ENCODE measurements around the gene AURKB. TPM values are rescaled to one million over a fixed set of nuclear protein-coding genes. Genes with fewer than 3 reads are reported as not detected.
"Not testable (repeated sequence)": the region's sequence is repeated elsewhere in the genome, so short reads cannot be mapped to it uniquely, and the experiment has no call there.

AURKB gene
- total RNA-seq, 1 donor from 2014 or later: not detected

GRCh38 chr17:8254881-8255280, 44.5 kb upstream of the AURKB start:
- Histone ChIP-seq H3K4me1 (peaks cover 4% of the 10 kb centered on the region), H3K27me3 (no peaks in the 10 kb centered on the region), H3K27ac (no peak overlapping the region), H3K4me3 (no peak overlapping the region), H3K9me3 (no peaks in the 10 kb centered on the region), H3K36me3 (peaks cover 0 to 35% of the 10 kb centered on the region in 2 donors)
- intact Hi-C loops (cut with DNase I): no loop called here
- no peak for DNase-seq (ENCODE audit: extremely low spot score in 2 of 2)
- TF ChIP-seq POLR2AphosphoS5 (IDR thresholded peaks at IDR 0.05; ENCODE audit: insufficient read depth in 1 of 2, low read depth in 1 of 2) (no peak), POLR2A (IDR thresholded peaks at IDR 0.05) (no peak)
- TF ChIP-seq, protein P1, sequence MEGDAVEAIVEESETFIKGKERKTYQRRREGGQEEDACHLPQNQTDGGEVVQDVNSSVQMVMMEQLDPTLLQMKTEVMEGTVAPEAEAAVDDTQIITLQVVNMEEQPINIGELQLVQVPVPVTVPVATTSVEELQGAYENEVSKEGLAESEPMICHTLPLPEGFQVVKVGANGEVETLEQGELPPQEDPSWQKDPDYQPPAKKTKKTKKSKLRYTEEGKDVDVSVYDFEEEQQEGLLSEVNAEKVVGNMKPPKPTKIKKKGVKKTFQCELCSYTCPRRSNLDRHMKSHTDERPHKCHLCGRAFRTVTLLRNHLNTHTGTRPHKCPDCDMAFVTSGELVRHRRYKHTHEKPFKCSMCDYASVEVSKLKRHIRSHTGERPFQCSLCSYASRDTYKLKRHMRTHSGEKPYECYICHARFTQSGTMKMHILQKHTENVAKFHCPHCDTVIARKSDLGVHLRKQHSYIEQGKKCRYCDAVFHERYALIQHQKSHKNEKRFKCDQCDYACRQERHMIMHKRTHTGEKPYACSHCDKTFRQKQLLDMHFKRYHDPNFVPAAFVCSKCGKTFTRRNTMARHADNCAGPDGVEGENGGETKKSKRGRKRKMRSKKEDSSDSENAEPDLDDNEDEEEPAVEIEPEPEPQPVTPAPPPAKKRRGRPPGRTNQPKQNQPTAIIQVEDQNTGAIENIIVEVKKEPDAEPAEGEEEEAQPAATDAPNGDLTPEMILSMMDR (IDR thresholded peaks at IDR 0.05): no peak

DNA sequence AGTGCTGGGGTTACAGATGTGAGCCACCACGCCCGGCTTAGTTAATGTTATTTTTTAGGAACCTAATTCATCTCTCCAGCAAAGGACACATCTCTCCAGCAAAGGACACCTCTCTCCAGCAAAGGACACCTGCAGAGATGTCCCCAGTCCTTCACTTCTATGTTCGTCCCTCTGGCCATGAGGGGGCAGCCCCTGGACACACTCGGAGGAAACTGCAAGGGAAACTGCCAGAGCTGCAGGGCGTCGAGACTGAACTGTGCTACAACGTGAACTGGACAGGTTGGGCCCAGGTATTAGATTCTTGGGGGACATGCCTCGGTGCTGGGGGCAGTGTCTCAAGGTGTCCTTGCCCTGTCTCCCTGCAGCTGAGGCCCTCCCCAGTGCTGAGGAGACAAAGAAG, 43.4 kb upstream of the AURKB start:
- TF ChIP-seq POLR2AphosphoS5 (IDR thresholded peaks at IDR 0.05; ENCODE audit: insufficient read depth in 1 of 2, low read depth in 1 of 2) (no peak), POLR2A (IDR thresholded peaks at IDR 0.05) (no peak)
- TF ChIP-seq, protein P1 (IDR thresholded peaks at IDR 0.05): no peak
- Histone ChIP-seq H3K4me1 (peaks cover 10% of the 10 kb centered on the region), H3K27ac (no peak overlapping the region), H3K9me3 (no peaks in the 10 kb centered on the region), H3K36me3 (peaks cover 0 to 29% of the 10 kb centered on the region in 2 donors), H3K4me3 (no peak overlapping the region), H3K27me3 (no peaks in the 10 kb centered on the region)
- no peak for DNase-seq (ENCODE audit: extremely low spot score in 2 of 2)
- intact Hi-C loops (cut with DNase I): no loop called here

DNA sequence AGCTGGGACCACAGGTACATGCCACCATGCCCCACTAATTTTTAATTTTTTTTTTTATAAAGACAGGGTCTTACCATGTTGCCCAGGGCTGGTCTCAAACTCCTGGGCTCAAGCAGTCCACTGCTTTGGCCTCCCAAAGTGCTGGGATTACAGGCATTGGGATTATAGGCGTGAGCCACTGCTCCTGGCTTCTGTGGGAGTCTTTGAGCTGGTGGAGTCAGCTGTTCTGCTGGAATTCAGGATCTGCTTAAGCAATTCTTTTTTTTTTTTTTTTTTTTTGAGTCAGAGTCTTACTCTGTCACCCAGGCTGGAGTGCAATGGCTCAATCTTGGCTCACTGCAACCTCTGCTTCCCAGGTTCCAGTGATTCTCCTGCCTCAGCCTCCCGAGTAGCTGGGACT, 41.0 kb upstream of the AURKB start:
- DNase-seq (ENCODE audit: extremely low spot score in 2 of 2); H3K27me3 ChIP-seq; H3K4me3 ChIP-seq; H3K9me3 ChIP-seq; intact Hi-C loops (cut with DNase I); H3K27ac ChIP-seq: not testable (repeated sequence)
- peaks cover 0 to 16% of the 10 kb centered on the region in 2 donors for H3K36me3 ChIP-seq
- peaks cover 10% of the 10 kb centered on the region for H3K4me1 ChIP-seq

- no peaks in the 10 kb centered on the region for H3K9me3 ChIP-seq
- intact Hi-C loops (cut with DNase I): loop anchor here (2.0 to 5.0 kb wide), 2 partner anchors 47 to 63 kb away; partner anchors contain the start of gene SLC25A35
- TF ChIP-seq POLR2AphosphoS5 (IDR thresholded peaks at IDR 0.05; ENCODE audit: insufficient read depth in 1 of 2, low read depth in 1 of 2) (no peak), POLR2A (IDR thresholded peaks at IDR 0.05) (no peak)
- TF ChIP-seq, protein P1 (IDR thresholded peaks at IDR 0.05): no peak
- peak overlapping the region; percentile 85 to 89 for H3K4me3 ChIP-seq
- no peaks in the 10 kb centered on the region for H3K27me3 ChIP-seq
- no peak for DNase-seq (ENCODE audit: extremely low spot score in 2 of 2)
- peaks cover 10% of the 10 kb centered on the region for H3K4me1 ChIP-seq
- peaks cover 0 to 2% of the 10 kb centered on the region in 2 donors for H3K36me3 ChIP-seq
- H3K27ac ChIP-seq: peak overlapping the region; percentile 98
Measured at GRCh38 chr17:8249621-8250500, 39.5 kb upstream of the AURKB start.

GRCh38 chr17:8248751-8249607, 38.6 kb upstream of the AURKB start, which contains the start of gene PFAS:
Gene PFAS (plus strand): TSS chr17:8249289. CDS start chr17:8253938, 4,649 bp downstream.
- DNase-seq (ENCODE audit: extremely low spot score in 2 of 2): peak in 1 of 2 donors; percentile 95
- Histone ChIP-seq H3K4me3 (peak within 1 kb of the TSS; percentile 85 to 89), H3K27ac (peak within 1 kb of the TSS; percentile 98), H3K4me1 (peaks cover 10% of the 10 kb centered on the region), H3K27me3 (no peaks in the 10 kb centered on the region), H3K36me3 (no peaks in the 10 kb centered on the region), H3K9me3 (no peaks in the 10 kb centered on the region)
- peak in 1 of 2 donors; percentile 33 for TF ChIP-seq POLR2A (IDR thresholded peaks at IDR 0.05)
- TF ChIP-seq, protein P1 (IDR thresholded peaks at IDR 0.05): no peak
- TF ChIP-seq POLR2AphosphoS5 (IDR thresholded peaks at IDR 0.05; ENCODE audit: insufficient read depth in 1 of 2, low read depth in 1 of 2): peak; percentile 90 to 96
- intact Hi-C loops (cut with DNase I): loop anchor here (2.0 to 5.0 kb wide), 2 partner anchors 48 to 62 kb away; partner anchors contain the start of gene SLC25A35

Measured in vagina (tissue), 2 donors.